Common myeloid progenitor, CD34-positive (primary cell): Measurements from ENCODE around the gene COL23A1.

ENCODE experiments used
- CTCF ChIA-PET: fragments of 350-600 bp; sonication (Branson Sonifier 250); formaldehyde crosslinking; loops from one replicate; lab custom pipeline; 2021; ENCODE audit warnings: antibody characterized with exemption; lab: Charles Lee
- POLR2A ChIA-PET: fragments of 350-600 bp; sonication (Branson Sonifier 250); formaldehyde crosslinking; loops from one replicate; lab custom pipeline; 2021; ENCODE audit warnings: antibody characterized with exemption; lab: Charles Lee
- DNase-seq, 3 donors: peaks; one replicate each; pipeline versions ENCODE4 v3.0.0 to v3.0.0-alpha.2; 2013
- H3K27ac ChIP-seq, 2 experiments: 1 replicate in 1 of 2; 2 replicates in 1 of 2; pipeline ENCODE4 v1.7.0; 2013; ENCODE audit warnings: inconsistent platforms in 2 of 2, low read length in 2 of 2, mild to moderate bottlenecking in 2 of 2, low read depth in 1 of 2, moderate library complexity in 1 of 2; ENCODE audit not compliant: severe bottlenecking in 2 of 2, insufficient read depth in 1 of 2, poor library complexity in 1 of 2
- H3K27me3 ChIP-seq, 5 experiments: replicated peaks in 2 of 5; 1 replicate in 3 of 5; 2 replicates in 2 of 5; pipeline versions ENCODE4 v1.6.1 to v1.7.0; 2013; ENCODE audit warnings: low read length in 4 of 5, mild to moderate bottlenecking in 2 of 5, moderate library complexity in 2 of 5, inconsistent platforms in 1 of 5; ENCODE audit not compliant: insufficient read depth in 5 of 5, control insufficient read depth in 4 of 5
- H3K36me3 ChIP-seq, 4 experiments: 1 replicate in 2 of 4; 2 replicates in 2 of 4; pipeline versions ENCODE4 v1.6.1 to v1.7.0; 2013; ENCODE audit warnings: low read length in 3 of 4, control low read depth in 1 of 4, mild to moderate bottlenecking in 1 of 4; ENCODE audit not compliant: control insufficient read depth in 4 of 4, insufficient read depth in 4 of 4
- H3K4me1 ChIP-seq, 4 experiments: 1 replicate in 3 of 4; 2 replicates in 1 of 4; pipeline versions ENCODE4 v1.6.1 to v1.7.1; 2013; ENCODE audit warnings: low read length in 3 of 4, mild to moderate bottlenecking in 3 of 4, control low read depth in 1 of 4, inconsistent platforms in 1 of 4, moderate library complexity in 1 of 4; ENCODE audit not compliant: control insufficient read depth in 4 of 4, insufficient read depth in 4 of 4; ENCODE audit errors: control extremely low read depth in 1 of 4
- H3K4me3 ChIP-seq, 7 experiments: 1 replicate in 4 of 7; 2 replicates in 3 of 7; pipeline versions ENCODE4 v1.5.1 to v1.7.0; 2013; ENCODE audit warnings: mild to moderate bottlenecking in 7 of 7, low read length in 6 of 7, moderate library complexity in 6 of 7, inconsistent platforms in 2 of 7, low read depth in 2 of 7, control low read depth in 1 of 7; ENCODE audit not compliant: insufficient read depth in 4 of 7, control insufficient read depth in 1 of 7; ENCODE audit errors: extremely low read depth in 1 of 7
- H3K9me3 ChIP-seq, 5 experiments: 1 replicate in 4 of 5; 2 replicates in 1 of 5; pipeline versions ENCODE4 v1.6.1 to v1.7.1; 2013; ENCODE audit warnings: low read length in 4 of 5, mild to moderate bottlenecking in 2 of 5, inconsistent platforms in 1 of 5, low read depth in 1 of 5, moderate library complexity in 1 of 5; ENCODE audit not compliant: control insufficient read depth in 4 of 5, insufficient read depth in 2 of 5; ENCODE audit errors: control extremely low read depth in 1 of 5
- WGBS: methylation state at CpG from one replicate; pipeline ENCODE4 v1.1.5; 2013; ENCODE audit not compliant: insufficient coverage; 5-methylcytosine and 5-hydroxymethylcytosine counted together

Gene COL23A1

GRCh38 chr5:178469011-178469974 is 120.9 kb downstream of the COL23A1 start:
- no peak for DNase-seq
- CTCF ChIA-PET, result interaction anchor here (1.2 kb wide), 1 partner anchor 186 kb away, joined by 3 read pairs; no protein-coding TSS in a partner anchor
- Histone ChIP-seq H3K4me3 (no peak overlapping the region), H3K27me3 (no peaks in the 10 kb centered on the region), H3K4me1 (peaks cover 0 to 22% (median 11%) of the 10 kb centered on the region in 4 experiments), H3K9me3 (no peaks in the 10 kb centered on the region), H3K27ac (no peak overlapping the region), H3K36me3 (no peaks in the 10 kb centered on the region)
- POLR2A ChIA-PET, result no interaction called here
- WGBS, result 91% methylated on average over 26 of the region's 28 CpGs

GRCh38 chr5:178468196-178468685 is 122.0 kb downstream of the COL23A1 start:
- peaks cover 0 to 17% (median 9%) of the 10 kb centered on the region in 4 experiments for H3K4me1 ChIP-seq
- no peaks in the 10 kb centered on the region for H3K27me3 ChIP-seq
- H3K9me3 ChIP-seq, result no peaks in the 10 kb centered on the region
- POLR2A ChIA-PET, result no interaction called here
- H3K27ac ChIP-seq, result no peak overlapping the region
- CTCF ChIA-PET, result interaction anchor here (0.8 kb wide), 1 partner anchor 28 kb away, joined by 3 read pairs; no protein-coding TSS in a partner anchor
- H3K4me3 ChIP-seq, result no peak overlapping the region
- 82% methylated on average over 6 of the region's 18 CpGs for WGBS
- DNase-seq, result no peak
- no peaks in the 10 kb centered on the region for H3K36me3 ChIP-seq

GRCh38 chr5:178467568-178468195 is 122.5 kb downstream of the COL23A1 start:
- 23% methylated on average over 6 of the region's 19 CpGs for WGBS

GRCh38 chr5:178467205-178467567 is 123.0 kb downstream of the COL23A1 start:
- Histone ChIP-seq H3K36me3 (no peaks in the 10 kb centered on the region), H3K27me3 (no peaks in the 10 kb centered on the region), H3K27ac (no peak overlapping the region), H3K4me1 (peaks cover 0 to 17% (median 9%) of the 10 kb centered on the region in 4 experiments), H3K9me3 (no peaks in the 10 kb centered on the region), H3K4me3 (no peak overlapping the region)
- ChIA-PET CTCF (no interaction called here), POLR2A (no interaction called here)
- no peak for DNase-seq
- 83% methylated on average over 7 of the region's 7 CpGs for WGBS

More at GRCh38 chr5:178467568-178468195, 122.5 kb downstream of the COL23A1 start:
- CTCF ChIA-PET, result interaction anchor here (0.8 kb wide), 1 partner anchor 27 kb away, joined by 3 read pairs; no protein-coding TSS in a partner anchor
- no peaks in the 10 kb centered on the region for H3K36me3 ChIP-seq
- peak in 2 of 3 donors; percentile 45 to 52 for DNase-seq
- peak overlapping the region in 2 of 7 experiments; percentile 23 to 26 for H3K4me3 ChIP-seq
- POLR2A ChIA-PET, result no interaction called here
- H3K27me3 ChIP-seq, result no peaks in the 10 kb centered on the region
- no peaks in the 10 kb centered on the region for H3K9me3 ChIP-seq
- H3K27ac ChIP-seq, result no peak overlapping the region
- peaks cover 0 to 17% (median 9%) of the 10 kb centered on the region in 4 experiments for H3K4me1 ChIP-seq

- Histone ChIP-seq H3K4me3 (no peak overlapping the region), H3K4me1 (peaks cover 0 to 17% (median 9%) of the 10 kb centered on the region in 4 experiments), H3K36me3 (no peaks in the 10 kb centered on the region), H3K9me3 (no peaks in the 10 kb centered on the region), H3K27ac (no peak overlapping the region), H3K27me3 (no peaks in the 10 kb centered on the region)
- 90% methylated on average over 5 of the region's 6 CpGs for WGBS
- ChIA-PET CTCF (no interaction called here), POLR2A (interaction anchor here (0.7 kb wide), 1 partner anchor 25 kb away, joined by 3 read pairs; no protein-coding TSS in a partner anchor)
- DNase-seq, result no peak
Measured at GRCh38 chr5:178466342-178466741, 123.9 kb downstream of the COL23A1 start.

- Histone ChIP-seq H3K4me3 (no peak overlapping the region), H3K27ac (no peak overlapping the region), H3K9me3 (no peaks in the 10 kb centered on the region), H3K4me1 (peaks cover 0 to 17% (median 10%) of the 10 kb centered on the region in 4 experiments), H3K36me3 (no peaks in the 10 kb centered on the region), H3K27me3 (no peaks in the 10 kb centered on the region)
- CTCF ChIA-PET, result no interaction called here
- 92% methylated on average over 10 of the region's 16 CpGs for WGBS
- POLR2A ChIA-PET, result interaction anchor here (0.7 kb wide), 1 partner anchor 25 kb away, joined by 3 read pairs; no protein-coding TSS in a partner anchor
- no peak for DNase-seq
Measured at GRCh38 chr5:178465861-178466288, 124.3 kb downstream of the COL23A1 start.
